Liver (tissue), 9 donors: Measurements from ENCODE around the gene KMT2D. TPM values are rescaled to one million over a fixed set of nuclear protein-coding genes. Genes with fewer than 3 reads are reported as not detected.
A peak's percentile ranks its signal among the peaks of the same experiment; 100 is the strongest.

Experiments used
- DNase-seq: peaks from one replicate; pipeline ENCODE4 v3.0.0-alpha.2; 2017; ENCODE audit warnings: low spot score
- H3K27ac ChIP-seq, 2 donors: one replicate each; pipeline ENCODE4 v1.7.0; 2013; ENCODE audit warnings: inconsistent platforms in 2 of 2, low read length in 2 of 2, control low read depth in 1 of 2, low read depth in 1 of 2, mild to moderate bottlenecking in 1 of 2
- H3K27me3 ChIP-seq, 4 donors: one replicate each; pipeline versions ENCODE4 v1.6.1 to v1.7.0; 2013; ENCODE audit warnings: low read length in 3 of 4, inconsistent platforms in 1 of 4, mild to moderate bottlenecking in 1 of 4, moderate library complexity in 1 of 4; ENCODE audit not compliant: control insufficient read depth in 4 of 4, insufficient read depth in 4 of 4
- H3K36me3 ChIP-seq, 4 donors: one replicate each; pipeline versions ENCODE4 v1.6.1 to v1.7.0; 2013; ENCODE audit warnings: low read length in 3 of 4, mild to moderate bottlenecking in 3 of 4, low read depth in 1 of 4, moderate library complexity in 1 of 4; ENCODE audit not compliant: control insufficient read depth in 4 of 4, insufficient read depth in 3 of 4
- H3K4me1 ChIP-seq, 4 donors: one replicate each; pipeline versions ENCODE4 v1.6.1 to v1.7.0; 2013; ENCODE audit warnings: low read length in 3 of 4, mild to moderate bottlenecking in 3 of 4, moderate library complexity in 1 of 4; ENCODE audit not compliant: control insufficient read depth in 4 of 4, insufficient read depth in 4 of 4
- H3K4me3 ChIP-seq, 3 donors: one replicate each; pipeline versions ENCODE4 v1.6.1 to v1.7.0; 2013; ENCODE audit warnings: low read length in 3 of 3, control low read depth in 1 of 3, low read depth in 1 of 3, mild to moderate bottlenecking in 1 of 3
- H3K9ac ChIP-seq, 2 donors: one replicate each; pipeline ENCODE4 v1.7.0; 2013; ENCODE audit warnings: low read length in 2 of 2, mild to moderate bottlenecking in 2 of 2, moderate library complexity in 2 of 2, control low read depth in 1 of 2, low read depth in 1 of 2
- H3K9me3 ChIP-seq, 4 donors: one replicate each; pipeline versions ENCODE4 v1.6.1 to v1.7.0; 2013; ENCODE audit warnings: low read length in 3 of 4; ENCODE audit not compliant: control insufficient read depth in 4 of 4
- ATF3 ChIP-seq: IDR thresholded peaks from 2 replicates; pipeline ENCODE4 v1.6.1; 2016; ENCODE audit warnings: antibody characterized with exemption
- CTCF ChIP-seq: fragments of 150-350 bp; IDR thresholded peaks from 2 replicates; pipeline ENCODE4 v1.5.1; 2017; ENCODE audit warnings: improper control_type of control experiment, low read depth, low read length; ENCODE audit not compliant: missing input control
- EGR1 ChIP-seq, 2 donors: IDR thresholded peaks; 2 replicates each; pipeline ENCODE4 v1.6.1; 2016 to 2018; ENCODE audit warnings: antibody characterized with exemption in 2 of 2, low read depth in 2 of 2
- FOXA1 ChIP-seq: IDR thresholded peaks from 2 replicates; pipeline ENCODE4 v1.6.1; 2016; ENCODE audit warnings: antibody characterized with exemption
- FOXA2 ChIP-seq: IDR thresholded peaks from 2 replicates; pipeline ENCODE4 v1.6.1; 2016; ENCODE audit warnings: antibody characterized with exemption
- GABPA ChIP-seq, 2 donors: IDR thresholded peaks in 1 of 2; conservative IDR thresholded peaks in 1 of 2; 2 replicates each; pipeline ENCODE4 v1.6.1; 2016; ENCODE audit warnings: antibody characterized with exemption in 2 of 2, mild to moderate bottlenecking in 1 of 2, moderate library complexity in 1 of 2
- HNF4A ChIP-seq, 2 donors: conservative IDR thresholded peaks; 2 replicates each; pipeline ENCODE4 v1.6.1; 2016; ENCODE audit warnings: antibody characterized with exemption in 2 of 2, mild to moderate bottlenecking in 2 of 2
- HNF4G ChIP-seq: IDR thresholded peaks from 2 replicates; pipeline ENCODE4 v1.6.1; 2016; ENCODE audit warnings: antibody characterized with exemption
- JUND ChIP-seq, 2 donors: IDR thresholded peaks; 2 replicates each; pipeline ENCODE4 v1.6.1; 2016; ENCODE audit warnings: antibody characterized with exemption in 2 of 2
- MAX ChIP-seq: IDR thresholded peaks from 2 replicates; pipeline ENCODE4 v1.6.1; 2016; ENCODE audit warnings: antibody characterized with exemption
- RAD21 ChIP-seq, 2 donors: IDR thresholded peaks; 2 replicates each; pipeline ENCODE4 v1.6.1; 2016; ENCODE audit warnings: antibody characterized with exemption in 2 of 2, mild to moderate bottlenecking in 2 of 2
- RXRA ChIP-seq, 2 donors: IDR thresholded peaks; 2 replicates each; pipeline ENCODE4 v1.6.1; 2017 to 2018; ENCODE audit warnings: antibody characterized with exemption in 2 of 2, mild to moderate bottlenecking in 1 of 2
- SP1 ChIP-seq: IDR thresholded peaks from 2 replicates; pipeline ENCODE4 v1.6.1; 2018; ENCODE audit warnings: antibody characterized with exemption, mild to moderate bottlenecking
- TAF1 ChIP-seq: conservative IDR thresholded peaks from 2 replicates; pipeline ENCODE4 v1.6.1; 2016; ENCODE audit warnings: antibody characterized with exemption, mild to moderate bottlenecking
- YY1 ChIP-seq: IDR thresholded peaks from 2 replicates; pipeline ENCODE4 v1.6.1; 2016; ENCODE audit warnings: antibody characterized with exemption, mild to moderate bottlenecking
- ZBTB33 ChIP-seq: IDR thresholded peaks from 2 replicates; pipeline ENCODE4 v1.6.1; 2016; ENCODE audit warnings: antibody characterized with exemption
- WGBS: extraction: QIAGEN DNeasy Blood & Tissue Kit; methylation state at CpG from one replicate; pipeline ENCODE4 v1.1.7; 2013; 5-methylcytosine and 5-hydroxymethylcytosine counted together
- polyA plus RNA-seq, 2 donors: library from polyadenylated mRNA; stranded (reverse) in 1 of 2; unstranded in 1 of 2; fragments of 200-250 nt in 1 of 2; fragments of >200 nt in 1 of 2; fragmentation: Nextera tagmentation in 1 of 2; extraction: Ambion mirVana in 1 of 2; gene quantifications; one replicate each; pipeline versions ENCODE4 v1.2.1 to v1.2.3, GENCODE V29; 2013 to 2015
- total RNA-seq, 2 donors: library from RNA; depleted of rRNA; stranded (reverse); fragments of >200 nt; gene quantifications; one replicate each; pipeline ENCODE4 v1.2.3, GENCODE V29; 2014
- donor health status: healthy.
- donor health status: healthy.
- donor health status: healthy.
- donor health status: healthy.
- donor health status: healthy.

The KMT2D gene
- total and polyA plus RNA-seq, 4 donors: 4.5 to 53.8 (median 25.0) TPM

- Histone ChIP-seq H3K4me3 (peak overlapping the region; percentile 73 to 92 (median 78)), H3K4me1 (peaks cover 1 to 25% (median 20%) of the 10 kb centered on the region in 4 donors), H3K27me3 (no peaks in the 10 kb centered on the region), H3K36me3 (no peaks in the 10 kb centered on the region), H3K9me3 (no peaks in the 10 kb centered on the region), H3K27ac (peak overlapping the region in 1 of 2 donors; percentile 71), H3K9ac (peak overlapping the region in 1 of 2 donors; percentile 52)
- DNase-seq: no peak
- no peak for TF ChIP-seq FOXA2
- no peak for TF ChIP-seq EGR1 (IDR thresholded peaks at IDR 0.05; ENCODE audit: low read depth in 2 of 2)
- no peak for TF ChIP-seq SP1
- no peak for TF ChIP-seq HNF4G
- TF ChIP-seq HNF4A (conservative IDR thresholded peaks at IDR 0.05): no peak
- TF ChIP-seq RXRA (IDR thresholded peaks at IDR 0.05): no peak
- TF ChIP-seq TAF1: no peak
- no peak for TF ChIP-seq MAX
- TF ChIP-seq RAD21 (IDR thresholded peaks at IDR 0.05): no peak
- TF ChIP-seq ATF3: no peak
- no peak for TF ChIP-seq YY1
- no peak for TF ChIP-seq JUND (IDR thresholded peaks at IDR 0.05)
- TF ChIP-seq FOXA1: no peak
- TF ChIP-seq CTCF: no peak
- TF ChIP-seq ZBTB33: no peak
- WGBS: 22% methylated on average over 21 of the region's 21 CpGs
Measured at GRCh38 chr12:49068879-49069506, 8.4 kb upstream of the KMT2D start.

- Histone ChIP-seq H3K27me3 (no peaks in the 10 kb centered on the region), H3K36me3 (no peaks in the 10 kb centered on the region), H3K9ac (no peak overlapping the region), H3K4me3 (no peak overlapping the region), H3K27ac (no peak overlapping the region), H3K9me3 (no peaks in the 10 kb centered on the region), H3K4me1 (peaks cover 1 to 33% (median 26%) of the 10 kb centered on the region in 4 donors)
- no peak for TF ChIP-seq HNF4G
- no peak for TF ChIP-seq YY1
- TF ChIP-seq RXRA (IDR thresholded peaks at IDR 0.05): no peak
- TF ChIP-seq GABPA (IDR thresholded peaks at IDR 0.05 in 1 of 2, conservative IDR thresholded peaks at IDR 0.05 in 1 of 2): no peak
- no peak for TF ChIP-seq FOXA1
- TF ChIP-seq EGR1 (IDR thresholded peaks at IDR 0.05; ENCODE audit: low read depth in 2 of 2): no peak
- DNase-seq: no peak
- WGBS: 88% methylated on average over 4 of the region's 4 CpGs
Measured at GRCh38 chr12:49066120-49066519, 5.5 kb upstream of the KMT2D start.
